Central memory CD4-positive, alpha-beta T cell (primary cell): Measurements from ENCODE around the gene ADCY1.

Experiments
- DNase-seq: peaks from one replicate; pipeline ENCODE4 v3.0.0; 2022

Gene ADCY1

GRCh38 chr7:45681596-45682357 lies 107.6 kb downstream of the ADCY1 start:
- no peak for DNase-seq

GRCh38 chr7:45682358-45682735 lies 108.2 kb downstream of the ADCY1 start:
- no peak for DNase-seq

GRCh38 chr7:45682836-45683555 lies 108.8 kb downstream of the ADCY1 start:
- DNase-seq: no peak

GRCh38 chr7:45683556-45684148 lies 109.5 kb downstream of the ADCY1 start:
- no peak for DNase-seq

GRCh38 chr7:45684910-45685618 lies 110.9 kb downstream of the ADCY1 start:
- DNase-seq: no peak

GRCh38 chr7:45685619-45686240 lies 111.6 kb downstream of the ADCY1 start:
- DNase-seq: no peak

GRCh38 chr7:45686441-45687184 lies 112.4 kb downstream of the ADCY1 start:
- DNase-seq: no peak

- no peak for DNase-seq
Observed at GRCh38 chr7:45687185-45687560, 113.0 kb downstream of the ADCY1 start.

- no peak for DNase-seq
Observed at GRCh38 chr7:45687721-45688120, 113.6 kb downstream of the ADCY1 start.

GRCh38 chr7:45688382-45688781 lies 114.2 kb downstream of the ADCY1 start:
- DNase-seq: no peak

- DNase-seq: no peak
Observed at GRCh38 chr7:45689011-45689796, 115.0 kb downstream of the ADCY1 start.

- DNase-seq: no peak
Observed at GRCh38 chr7:45689797-45690761, 115.9 kb downstream of the ADCY1 start.

- no peak for DNase-seq
Observed at GRCh38 chr7:45690762-45691150, 116.6 kb downstream of the ADCY1 start.

- DNase-seq: no peak
Observed at GRCh38 chr7:45691155-45691656, 117.0 kb downstream of the ADCY1 start.

- no peak for DNase-seq
Observed at GRCh38 chr7:45692031-45692430, 117.9 kb downstream of the ADCY1 start.

- DNase-seq: no peak
Observed at GRCh38 chr7:45695249-45695995, 121.3 kb downstream of the ADCY1 start.

- no peak for DNase-seq
Observed at GRCh38 chr7:45696476-45696875, 122.3 kb downstream of the ADCY1 start.

GRCh38 chr7:45697576-45698136 lies 123.5 kb downstream of the ADCY1 start:
- no peak for DNase-seq
